Activated T-helper 2 cell treated with anti-CD3 and anti-CD28 coated beads, Interferon-gamma antibody, Interleukin-2, Interleukin-4, amounts not matched to agents 10 μg/mL and 5 μg/mL and 100 μg/mL, durations not matched to agents 14 hours and 24 hours and 36 hours (primary cell): Measurements from ENCODE around the gene DIPK1C. TPM values are rescaled to one million over a fixed set of nuclear protein-coding genes. Genes with fewer than 3 reads are reported as not detected.

Experiments used
- DNase-seq: peaks from one replicate; pipeline ENCODE4 v3.0.0; 2021; ENCODE audit warnings: low spot score
- H3K27ac Mint-ChIP-seq: one replicate; pipeline ENCODE4 v1.8.0; 2021; ENCODE audit warnings: mixed read lengths
- H3K27me3 Mint-ChIP-seq: one replicate; pipeline ENCODE4 v1.8.0; 2021; ENCODE audit warnings: low read depth, mixed read lengths
- H3K36me3 Mint-ChIP-seq: one replicate; pipeline ENCODE4 v1.8.0; 2021; ENCODE audit warnings: low read depth, mixed read lengths
- H3K4me1 Mint-ChIP-seq: one replicate; pipeline ENCODE4 v1.8.0; 2021; ENCODE audit warnings: low read depth, mixed read lengths
- H3K4me3 Mint-ChIP-seq: one replicate; pipeline ENCODE4 v1.8.0; 2021; ENCODE audit warnings: low read depth, mild to moderate bottlenecking, moderate library complexity, mixed read lengths
- H3K9me3 Mint-ChIP-seq: one replicate; pipeline ENCODE4 v1.8.0; 2021; ENCODE audit warnings: mixed read lengths
- intact Hi-C: fragments of 100-400 bp; cut with micrococcal nuclease; formaldehyde crosslinking; loops from one replicate; pipeline ENCODE4 v1.15.1; 2023
- total RNA-seq: library from RNA; stranded (reverse); gene quantifications from 2 replicates; pipeline ENCODE4 v1.2.3, GENCODE V29; 2022

The DIPK1C gene
- total RNA-seq, 1 donor from 2014 or later: not detected

DNA sequence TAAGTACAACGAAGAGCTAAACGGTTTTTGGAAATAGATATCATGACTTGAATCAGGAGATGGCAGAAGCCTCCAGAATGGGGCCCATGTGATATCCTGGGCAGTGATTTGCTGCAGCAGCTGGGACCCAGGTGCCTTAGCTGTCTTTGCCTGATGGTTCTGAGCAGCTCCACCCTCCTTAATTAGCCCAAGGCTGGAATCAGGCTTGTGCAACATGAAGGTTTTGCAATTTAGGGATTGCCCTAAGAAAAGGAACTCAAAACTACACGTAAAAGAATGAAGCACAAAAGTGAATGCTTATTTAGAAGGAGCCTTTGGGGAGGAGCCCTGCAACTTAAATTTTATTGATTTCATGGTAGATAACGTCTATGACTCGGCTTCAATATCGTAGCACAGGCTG, 21.8 kb upstream of the DIPK1C start:
- H3K9me3 Mint-ChIP-seq: no peaks in the 10 kb centered on the region
- intact Hi-C loops: no loop called here
- H3K27me3 Mint-ChIP-seq: peaks cover 6% of the 10 kb centered on the region
- DNase-seq: no peak
- no peak overlapping the region for H3K27ac Mint-ChIP-seq
- no peaks in the 10 kb centered on the region for H3K36me3 Mint-ChIP-seq
- H3K4me3 Mint-ChIP-seq: no peak overlapping the region
- H3K4me1 Mint-ChIP-seq: peaks cover 8% of the 10 kb centered on the region

- H3K27ac Mint-ChIP-seq: no peak overlapping the region
- H3K4me1 Mint-ChIP-seq: peaks cover 8% of the 10 kb centered on the region
- no peak overlapping the region for H3K4me3 Mint-ChIP-seq
- H3K9me3 Mint-ChIP-seq: no peaks in the 10 kb centered on the region
- intact Hi-C loops: no loop called here
- DNase-seq: no peak
- H3K27me3 Mint-ChIP-seq: peaks cover 6% of the 10 kb centered on the region
- no peaks in the 10 kb centered on the region for H3K36me3 Mint-ChIP-seq
Measured at GRCh38 chr18:74478316-74478715, 21.2 kb upstream of the DIPK1C start.

- no peak for DNase-seq
- Mint-ChIP-seq H3K27me3 (peaks cover 4% of the 10 kb centered on the region), H3K4me1 (peaks cover 8% of the 10 kb centered on the region), H3K9me3 (no peaks in the 10 kb centered on the region), H3K4me3 (no peak overlapping the region), H3K36me3 (no peaks in the 10 kb centered on the region), H3K27ac (no peak overlapping the region)
- intact Hi-C loops: no loop called here
Measured at GRCh38 chr18:74477771-74478170, 20.7 kb upstream of the DIPK1C start.

DNA sequence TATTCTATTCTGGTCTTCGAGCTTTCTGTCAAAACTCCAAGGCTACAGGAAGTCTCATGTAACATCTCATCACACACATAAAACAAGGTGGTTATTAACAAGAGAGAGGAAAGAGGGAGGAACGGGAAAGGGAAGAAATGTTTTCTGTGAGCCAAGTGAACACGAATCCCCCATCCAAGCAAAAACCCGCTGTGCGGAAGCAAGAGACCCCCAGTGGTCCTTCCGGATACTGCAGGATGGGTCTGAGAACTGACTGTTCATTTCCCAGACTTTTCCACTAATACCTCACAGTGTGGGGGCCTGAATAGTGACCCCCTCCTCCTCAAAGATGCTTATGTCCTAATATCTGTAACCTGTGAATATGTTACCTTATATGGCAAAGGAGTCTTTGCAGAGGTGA, 19.0 kb upstream of the DIPK1C start:
- Mint-ChIP-seq H3K4me3 (no peak overlapping the region), H3K27me3 (peaks cover 3% of the 10 kb centered on the region), H3K36me3 (no peaks in the 10 kb centered on the region), H3K9me3 (no peaks in the 10 kb centered on the region), H3K27ac (no peak overlapping the region), H3K4me1 (peaks cover 8% of the 10 kb centered on the region)
- no peak for DNase-seq
- intact Hi-C loops: no loop called here

DNA sequence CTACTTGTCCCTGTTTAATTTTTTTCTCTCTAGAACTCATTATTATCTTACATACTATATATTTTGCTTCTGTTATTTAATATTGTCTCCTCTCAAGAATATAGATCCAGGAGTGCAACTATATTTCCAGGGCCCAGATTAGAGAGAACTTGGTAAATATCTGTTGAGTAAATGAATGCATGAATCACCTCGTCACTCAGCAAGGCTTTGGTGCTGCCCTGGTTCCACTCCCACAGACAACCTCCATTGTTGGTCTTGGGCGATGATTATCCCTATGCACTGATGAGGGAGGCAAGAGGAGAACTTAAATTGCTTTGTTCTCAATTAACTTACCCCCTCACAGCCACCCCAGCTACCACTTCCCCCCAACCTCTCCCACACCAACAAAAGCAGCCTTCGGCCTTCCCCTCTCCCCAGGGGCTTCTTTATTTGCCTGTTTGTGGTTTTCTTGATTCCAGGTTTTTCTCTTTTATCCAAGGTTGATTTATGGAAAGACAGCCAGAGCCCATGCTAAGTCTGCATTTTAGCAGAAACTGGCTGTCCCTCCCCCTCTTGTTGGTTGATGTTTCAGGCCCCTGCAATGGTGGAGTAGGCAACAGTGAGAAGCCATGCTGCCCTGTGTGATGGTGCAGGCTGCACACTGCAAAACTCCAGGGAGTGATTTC, 17.0 kb upstream of the DIPK1C start:
- Mint-ChIP-seq H3K36me3 (no peaks in the 10 kb centered on the region), H3K4me1 (peaks cover 5% of the 10 kb centered on the region), H3K4me3 (no peak overlapping the region), H3K27ac (no peak overlapping the region), H3K9me3 (peaks cover 8% of the 10 kb centered on the region), H3K27me3 (peaks cover 14% of the 10 kb centered on the region)
- intact Hi-C loops: no loop called here
- DNase-seq: no peak

- no peaks in the 10 kb centered on the region for H3K4me1 Mint-ChIP-seq
- H3K4me3 Mint-ChIP-seq: no peak overlapping the region
- H3K9me3 Mint-ChIP-seq: peaks cover 8% of the 10 kb centered on the region
- no peak for DNase-seq
- intact Hi-C loops: no loop called here
- H3K27ac Mint-ChIP-seq: no peak overlapping the region
- peaks cover 27% of the 10 kb centered on the region for H3K27me3 Mint-ChIP-seq
- H3K36me3 Mint-ChIP-seq: no peaks in the 10 kb centered on the region
Measured at GRCh38 chr18:74472312-74472711, 15.2 kb upstream of the DIPK1C start.

DNA sequence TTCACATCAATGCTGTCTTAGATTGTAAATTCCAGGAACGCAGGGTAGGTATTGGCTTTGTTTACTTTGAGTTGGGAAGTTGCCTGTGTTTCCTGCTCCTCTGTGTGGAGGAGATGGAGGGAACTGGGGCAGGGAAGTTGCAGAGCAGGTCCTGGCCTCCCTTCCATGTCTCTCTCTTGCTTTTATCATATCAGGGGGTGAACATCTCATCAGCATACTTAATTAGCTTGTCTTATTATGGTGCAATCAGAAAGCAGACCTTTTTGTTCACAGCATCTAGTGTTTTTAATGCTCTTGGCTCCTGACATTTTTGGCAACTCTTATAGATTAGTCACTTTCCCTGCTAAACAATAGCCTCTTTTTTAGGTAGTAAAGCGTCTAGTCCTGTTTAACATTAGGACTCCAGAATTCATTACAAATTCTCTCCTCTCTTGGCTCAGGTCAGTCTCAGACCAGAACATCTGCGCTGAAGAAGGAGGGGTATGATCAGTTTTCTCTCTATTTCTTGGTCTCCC, 11.5 kb upstream of the DIPK1C start:
- intact Hi-C loops: no loop called here
- no peak for DNase-seq
- peaks cover 5% of the 10 kb centered on the region for H3K4me1 Mint-ChIP-seq
- H3K27ac Mint-ChIP-seq: no peak overlapping the region
- no peak overlapping the region for H3K4me3 Mint-ChIP-seq
- no peaks in the 10 kb centered on the region for H3K36me3 Mint-ChIP-seq
- peaks cover 36% of the 10 kb centered on the region for H3K27me3 Mint-ChIP-seq
- H3K9me3 Mint-ChIP-seq: peaks cover 8% of the 10 kb centered on the region

DNA sequence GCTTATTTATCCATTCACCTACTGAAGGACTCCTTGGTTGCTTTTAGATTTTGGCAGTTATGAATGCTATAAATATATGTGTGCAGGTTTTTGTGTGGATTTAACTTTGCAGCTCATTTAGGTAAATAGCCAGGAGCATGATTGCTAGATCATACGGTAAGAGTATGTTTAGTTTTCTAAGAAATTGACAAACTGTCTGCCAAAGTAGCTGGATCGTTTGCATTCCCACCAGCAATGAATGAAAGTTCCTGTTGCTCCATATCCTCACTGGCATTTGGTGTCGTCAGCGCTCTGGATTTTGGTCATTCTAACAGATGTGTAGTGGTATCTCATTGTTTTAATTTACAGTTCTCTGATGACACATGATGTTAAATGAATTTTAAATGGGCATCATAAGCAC, 8.7 kb upstream of the DIPK1C start:
- intact Hi-C loops: no loop called here
- Mint-ChIP-seq H3K4me1 (peaks cover 5% of the 10 kb centered on the region), H3K9me3 (peaks cover 8% of the 10 kb centered on the region), H3K27me3 (peaks cover 48% of the 10 kb centered on the region), H3K4me3 (no peak overlapping the region), H3K36me3 (no peaks in the 10 kb centered on the region), H3K27ac (no peak overlapping the region)
- no peak for DNase-seq

DNA sequence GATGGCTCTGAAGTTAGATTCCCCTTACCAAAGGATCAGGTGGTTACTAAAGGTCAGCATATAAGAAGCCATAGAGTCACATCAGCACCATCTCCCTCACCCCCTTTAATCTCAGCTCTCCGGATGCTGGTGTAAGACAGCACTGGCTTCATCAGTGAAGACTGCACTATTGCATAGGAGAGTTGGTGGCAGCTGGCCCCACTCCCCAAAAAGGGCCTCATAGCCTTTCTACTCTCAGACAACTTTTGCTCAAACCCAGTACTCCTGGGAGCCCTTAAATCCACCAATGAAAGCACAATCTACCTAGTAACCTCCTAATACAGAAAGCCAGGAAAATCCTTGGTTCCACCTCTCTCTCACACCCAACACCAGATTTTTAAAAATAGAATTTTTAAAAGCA, 6.9 kb upstream of the DIPK1C start:
- H3K36me3 Mint-ChIP-seq: no peaks in the 10 kb centered on the region
- no peak overlapping the region for H3K27ac Mint-ChIP-seq
- DNase-seq: no peak
- H3K9me3 Mint-ChIP-seq: no peaks in the 10 kb centered on the region
- peaks cover 5% of the 10 kb centered on the region for H3K4me1 Mint-ChIP-seq
- H3K4me3 Mint-ChIP-seq: no peak overlapping the region
- intact Hi-C loops: no loop called here
- peaks cover 51% of the 10 kb centered on the region for H3K27me3 Mint-ChIP-seq

DNA sequence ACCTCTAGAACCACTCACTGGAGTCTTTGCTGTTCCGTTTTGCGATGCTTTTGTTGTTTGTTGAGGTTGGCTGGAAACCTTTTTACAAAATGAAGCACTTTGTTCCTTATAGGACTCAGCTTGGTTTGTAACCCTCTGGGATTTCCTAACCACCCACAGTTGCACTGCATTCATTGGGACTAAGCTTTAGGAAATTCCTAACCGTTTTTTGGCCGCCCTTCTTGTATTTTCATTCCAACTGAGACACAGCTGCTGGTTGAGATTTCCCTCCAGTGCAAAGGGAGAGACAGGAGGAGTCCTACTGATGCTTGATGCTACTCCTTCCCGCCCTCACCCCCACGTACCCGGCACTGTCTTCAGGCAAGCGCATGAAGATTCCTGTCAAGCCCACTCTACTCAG, 6.1 kb upstream of the DIPK1C start:
- H3K36me3 Mint-ChIP-seq: no peaks in the 10 kb centered on the region
- no peak overlapping the region for H3K4me3 Mint-ChIP-seq
- H3K27me3 Mint-ChIP-seq: peaks cover 51% of the 10 kb centered on the region
- no peak for DNase-seq
- H3K27ac Mint-ChIP-seq: no peak overlapping the region
- no peaks in the 10 kb centered on the region for H3K9me3 Mint-ChIP-seq
- intact Hi-C loops: no loop called here
- peaks cover 5% of the 10 kb centered on the region for H3K4me1 Mint-ChIP-seq

DNA sequence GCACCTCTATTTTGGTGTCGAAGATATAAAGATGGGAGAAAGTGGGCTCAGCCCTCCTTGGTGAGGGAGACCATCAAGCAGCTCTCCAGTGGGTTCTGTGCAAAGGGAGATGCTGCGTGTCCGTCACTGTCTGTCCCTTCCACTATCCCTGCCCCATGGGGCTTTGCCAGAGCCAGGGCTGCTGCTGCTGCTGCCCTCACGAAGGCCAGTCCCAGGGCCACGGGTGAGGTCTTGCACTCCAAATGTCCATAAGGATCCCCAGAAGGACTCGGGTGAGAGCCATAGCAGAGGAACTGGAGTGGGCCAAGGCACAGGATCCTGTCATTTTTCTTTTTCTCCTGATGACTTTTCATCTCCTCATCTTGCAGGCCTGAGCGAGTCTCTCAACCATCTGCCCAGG, 3.7 kb upstream of the DIPK1C start:
- no peak for DNase-seq
- Mint-ChIP-seq H3K27me3 (peaks cover 52% of the 10 kb centered on the region), H3K9me3 (no peaks in the 10 kb centered on the region), H3K4me1 (peaks cover 5% of the 10 kb centered on the region), H3K36me3 (no peaks in the 10 kb centered on the region), H3K4me3 (no peak overlapping the region), H3K27ac (no peak overlapping the region)
- intact Hi-C loops: no loop called here

DNA sequence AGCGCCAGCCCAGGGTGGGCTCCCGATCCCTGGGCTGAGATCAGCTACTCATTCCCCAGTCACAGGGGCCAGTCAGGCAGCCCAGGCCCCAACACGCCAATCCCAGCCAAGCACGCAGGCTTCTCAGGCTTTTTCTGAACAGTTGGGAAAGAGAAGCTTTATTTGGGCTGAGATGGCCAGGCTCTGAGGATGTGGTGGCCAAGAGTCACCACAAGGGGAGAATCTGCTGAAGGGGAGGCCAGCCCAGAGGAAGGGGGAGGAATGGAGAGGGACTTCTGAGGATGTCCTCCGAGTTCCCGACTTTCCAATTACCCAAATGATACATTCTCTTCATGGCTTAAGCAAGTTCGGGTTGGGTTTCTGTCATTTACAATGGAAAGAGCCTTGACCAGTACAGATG, 2.8 kb upstream of the DIPK1C start:
- Mint-ChIP-seq H3K4me3 (no peak overlapping the region), H3K36me3 (no peaks in the 10 kb centered on the region), H3K9me3 (no peaks in the 10 kb centered on the region), H3K27ac (no peak overlapping the region), H3K27me3 (peaks cover 60% of the 10 kb centered on the region), H3K4me1 (peaks cover 5% of the 10 kb centered on the region)
- no peak for DNase-seq
- intact Hi-C loops: no loop called here

GRCh38 chr18:74457725-74458421, 765 bp upstream of the DIPK1C start:
- H3K27me3 Mint-ChIP-seq: peaks cover 71% of the 10 kb centered on the region
- no peaks in the 10 kb centered on the region for H3K36me3 Mint-ChIP-seq
- no peak for DNase-seq
- H3K4me3 Mint-ChIP-seq: no peak overlapping the region
- intact Hi-C loops: no loop called here
- no peak overlapping the region for H3K27ac Mint-ChIP-seq
- H3K9me3 Mint-ChIP-seq: no peaks in the 10 kb centered on the region
- H3K4me1 Mint-ChIP-seq: no peaks in the 10 kb centered on the region
